ENCODE measurements around the gene WDR90. TPM values are rescaled to one million over a fixed set of nuclear protein-coding genes. Genes with fewer than 3 reads are reported as not detected.

The WDR90 gene
- total RNA-seq, 1 donor from 2014 or later: 77.2 TPM

GRCh38 chr16:620700-621525 lies 28.3 kb upstream of the WDR90 start:
- DNase-seq (ENCODE audit: low spot score): no peak
- no peaks in the 10 kb centered on the region for H3K9me3 Mint-ChIP-seq
- H3K27ac Mint-ChIP-seq: no peak overlapping the region
- H3K27me3 Mint-ChIP-seq (ENCODE audit: low read depth): no peaks in the 10 kb centered on the region
- no peaks in the 10 kb centered on the region for H3K4me1 Mint-ChIP-seq (ENCODE audit: low read depth)
- H3K36me3 Mint-ChIP-seq (ENCODE audit: low read depth): no peaks in the 10 kb centered on the region
- intact Hi-C loops (cut with micrococcal nuclease): no loop called here
- H3K4me3 Mint-ChIP-seq (ENCODE audit: low read depth): no peak overlapping the region

- Mint-ChIP-seq H3K36me3 (ENCODE audit: low read depth) (no peaks in the 10 kb centered on the region), H3K9me3 (no peaks in the 10 kb centered on the region), H3K4me1 (ENCODE audit: low read depth) (no peaks in the 10 kb centered on the region), H3K27ac (no peak overlapping the region), H3K27me3 (ENCODE audit: low read depth) (no peaks in the 10 kb centered on the region), H3K4me3 (ENCODE audit: low read depth) (no peak overlapping the region)
- no peak for DNase-seq (ENCODE audit: low spot score)
- intact Hi-C loops (cut with micrococcal nuclease): no loop called here
Measured at GRCh38 chr16:621526-622105, 27.5 kb upstream of the WDR90 start.

GRCh38 chr16:622920-623280 lies 26.3 kb upstream of the WDR90 start:
- H3K36me3 Mint-ChIP-seq (ENCODE audit: low read depth): no peaks in the 10 kb centered on the region
- H3K4me3 Mint-ChIP-seq (ENCODE audit: low read depth): no peak overlapping the region
- H3K4me1 Mint-ChIP-seq (ENCODE audit: low read depth): no peaks in the 10 kb centered on the region
- no peaks in the 10 kb centered on the region for H3K9me3 Mint-ChIP-seq
- no peaks in the 10 kb centered on the region for H3K27me3 Mint-ChIP-seq (ENCODE audit: low read depth)
- intact Hi-C loops (cut with micrococcal nuclease): no loop called here
- DNase-seq (ENCODE audit: low spot score): no peak
- H3K27ac Mint-ChIP-seq: no peak overlapping the region

- no peak for DNase-seq (ENCODE audit: low spot score)
- H3K27me3 Mint-ChIP-seq (ENCODE audit: low read depth): no peaks in the 10 kb centered on the region
- intact Hi-C loops (cut with micrococcal nuclease): no loop called here
Measured at GRCh38 chr16:624526-625070, 24.6 kb upstream of the WDR90 start.

GRCh38 chr16:625117-625976 lies 23.8 kb upstream of the WDR90 start:
- no peak overlapping the region for H3K4me3 Mint-ChIP-seq (ENCODE audit: low read depth)
- no peaks in the 10 kb centered on the region for H3K4me1 Mint-ChIP-seq (ENCODE audit: low read depth)
- no peak overlapping the region for H3K27ac Mint-ChIP-seq
- DNase-seq (ENCODE audit: low spot score): no peak
- intact Hi-C loops (cut with micrococcal nuclease): no loop called here
- H3K9me3 Mint-ChIP-seq: no peaks in the 10 kb centered on the region
- no peaks in the 10 kb centered on the region for H3K36me3 Mint-ChIP-seq (ENCODE audit: low read depth)
- no peaks in the 10 kb centered on the region for H3K27me3 Mint-ChIP-seq (ENCODE audit: low read depth)

More at GRCh38 chr16:624526-625070, 24.6 kb upstream of the WDR90 start:
- Mint-ChIP-seq H3K27ac (no peak overlapping the region), H3K4me1 (ENCODE audit: low read depth) (no peaks in the 10 kb centered on the region), H3K36me3 (ENCODE audit: low read depth) (no peaks in the 10 kb centered on the region), H3K9me3 (no peaks in the 10 kb centered on the region), H3K4me3 (ENCODE audit: low read depth) (no peak overlapping the region)

GRCh38 chr16:625977-626765 lies 23.0 kb upstream of the WDR90 start:
- Mint-ChIP-seq H3K9me3 (no peaks in the 10 kb centered on the region), H3K27ac (no peak overlapping the region), H3K4me1 (ENCODE audit: low read depth) (no peaks in the 10 kb centered on the region), H3K36me3 (ENCODE audit: low read depth) (no peaks in the 10 kb centered on the region), H3K27me3 (ENCODE audit: low read depth) (no peaks in the 10 kb centered on the region), H3K4me3 (ENCODE audit: low read depth) (no peak overlapping the region)
- intact Hi-C loops (cut with micrococcal nuclease): no loop called here
- DNase-seq (ENCODE audit: low spot score): no peak

- H3K4me1 Mint-ChIP-seq (ENCODE audit: low read depth): no peaks in the 10 kb centered on the region
- H3K27me3 Mint-ChIP-seq (ENCODE audit: low read depth): no peaks in the 10 kb centered on the region
- no peaks in the 10 kb centered on the region for H3K36me3 Mint-ChIP-seq (ENCODE audit: low read depth)
- no peak overlapping the region for H3K4me3 Mint-ChIP-seq (ENCODE audit: low read depth)
- no peak overlapping the region for H3K27ac Mint-ChIP-seq
- DNase-seq (ENCODE audit: low spot score): no peak
- intact Hi-C loops (cut with micrococcal nuclease): no loop called here
- no peaks in the 10 kb centered on the region for H3K9me3 Mint-ChIP-seq
Measured at GRCh38 chr16:626787-627453, 22.2 kb upstream of the WDR90 start.

GRCh38 chr16:627454-628239 lies 21.5 kb upstream of the WDR90 start:
- no peaks in the 10 kb centered on the region for H3K36me3 Mint-ChIP-seq (ENCODE audit: low read depth)
- DNase-seq (ENCODE audit: low spot score): no peak
- H3K4me1 Mint-ChIP-seq (ENCODE audit: low read depth): no peaks in the 10 kb centered on the region
- H3K4me3 Mint-ChIP-seq (ENCODE audit: low read depth): no peak overlapping the region
- no peak overlapping the region for H3K27ac Mint-ChIP-seq
- no peaks in the 10 kb centered on the region for H3K9me3 Mint-ChIP-seq
- no peaks in the 10 kb centered on the region for H3K27me3 Mint-ChIP-seq (ENCODE audit: low read depth)
- intact Hi-C loops (cut with micrococcal nuclease): no loop called here

GRCh38 chr16:628321-629061 lies 20.7 kb upstream of the WDR90 start:
- H3K36me3 Mint-ChIP-seq (ENCODE audit: low read depth): no peaks in the 10 kb centered on the region
- intact Hi-C loops (cut with micrococcal nuclease): no loop called here
- DNase-seq (ENCODE audit: low spot score): no peak
- H3K4me3 Mint-ChIP-seq (ENCODE audit: low read depth): no peak overlapping the region
- H3K27me3 Mint-ChIP-seq (ENCODE audit: low read depth): no peaks in the 10 kb centered on the region
- no peak overlapping the region for H3K27ac Mint-ChIP-seq
- no peaks in the 10 kb centered on the region for H3K9me3 Mint-ChIP-seq
- H3K4me1 Mint-ChIP-seq (ENCODE audit: low read depth): no peaks in the 10 kb centered on the region

- H3K27me3 Mint-ChIP-seq (ENCODE audit: low read depth): no peaks in the 10 kb centered on the region
- intact Hi-C loops (cut with micrococcal nuclease): no loop called here
- no peak for DNase-seq (ENCODE audit: low spot score)
- H3K4me3 Mint-ChIP-seq (ENCODE audit: low read depth): no peak overlapping the region
- H3K9me3 Mint-ChIP-seq: no peaks in the 10 kb centered on the region
- no peaks in the 10 kb centered on the region for H3K4me1 Mint-ChIP-seq (ENCODE audit: low read depth)
- no peak overlapping the region for H3K27ac Mint-ChIP-seq
- peaks cover 4% of the 10 kb centered on the region for H3K36me3 Mint-ChIP-seq (ENCODE audit: low read depth)
Measured at GRCh38 chr16:629185-629832, 19.9 kb upstream of the WDR90 start.

All from activated T-helper 2 cell treated with anti-CD3 and anti-CD28 coated beads, Interferon-gamma antibody, Interleukin-2, Interleukin-4, amounts not matched to agents 10 μg/mL and 5 μg/mL and 100 μg/mL, durations not matched to agents 14 hours and 24 hours and 36 hours (primary cell).